Central memory CD4-positive, alpha-beta T cell (primary cell): ENCODE measurements around the gene PISD.

Experiments
- DNase-seq: peaks from one replicate; pipeline ENCODE4 v3.0.0; 2022

The PISD gene

DNA sequence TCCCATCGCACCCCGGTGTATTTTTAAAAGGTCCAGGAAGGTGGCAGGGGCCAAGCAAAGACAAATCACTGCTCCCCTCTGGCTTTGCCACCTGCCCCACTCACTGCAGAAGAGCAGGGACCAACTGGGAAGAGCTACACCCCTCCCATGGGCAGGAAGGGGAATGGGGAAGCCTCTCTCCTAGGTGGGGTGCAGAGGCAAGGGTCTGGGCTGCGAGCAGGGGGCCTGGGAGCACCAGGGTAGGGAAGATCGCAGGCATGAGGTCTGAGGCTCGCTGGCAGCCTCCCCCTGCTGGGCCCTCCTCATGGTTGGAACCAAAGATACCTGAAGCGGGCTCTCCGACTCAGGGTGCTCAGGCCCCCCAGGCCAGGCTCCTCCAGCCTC is 36.8 kb downstream of the PISD start:
- DNase-seq: no peak

DNA sequence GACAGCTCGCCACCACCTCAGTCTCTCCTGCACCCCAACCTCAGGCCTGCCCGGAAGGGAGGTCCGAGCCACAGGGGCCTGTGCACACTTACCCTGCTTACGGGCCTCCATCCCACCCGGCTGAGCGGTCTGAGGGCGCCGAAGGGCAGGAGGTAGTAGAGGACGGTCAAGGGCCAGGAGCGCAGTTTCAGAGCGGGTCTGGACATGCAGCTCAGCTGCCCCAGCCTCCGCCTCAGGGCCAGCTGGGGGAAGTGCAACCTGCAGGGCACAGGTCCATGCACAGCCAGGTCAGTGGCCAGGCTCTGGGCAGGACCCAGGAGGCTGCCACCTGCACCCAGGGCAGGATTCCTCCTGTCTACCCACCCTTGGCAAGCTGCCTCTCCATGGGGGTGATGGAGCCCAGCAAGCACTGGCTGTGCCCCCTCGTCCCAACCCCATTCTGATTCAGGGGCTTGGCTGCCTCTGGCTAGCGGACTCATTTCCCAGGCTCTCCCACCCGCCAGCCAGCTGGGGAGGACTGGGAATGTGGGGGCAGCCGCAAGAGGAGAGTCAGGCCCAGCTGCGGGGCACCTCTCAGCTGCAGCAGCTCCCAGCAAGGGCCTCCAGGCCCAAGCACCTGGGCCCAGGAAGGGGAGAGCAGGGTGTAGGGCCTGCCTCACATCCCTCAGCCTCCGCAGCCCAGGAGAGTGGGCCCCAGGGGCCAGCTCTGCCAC is 38.3 kb downstream of the PISD start:
- no peak for DNase-seq

- DNase-seq: no peak
Measured at GRCh38 chr22:31622980-31623379, 39.0 kb downstream of the PISD start.

DNA sequence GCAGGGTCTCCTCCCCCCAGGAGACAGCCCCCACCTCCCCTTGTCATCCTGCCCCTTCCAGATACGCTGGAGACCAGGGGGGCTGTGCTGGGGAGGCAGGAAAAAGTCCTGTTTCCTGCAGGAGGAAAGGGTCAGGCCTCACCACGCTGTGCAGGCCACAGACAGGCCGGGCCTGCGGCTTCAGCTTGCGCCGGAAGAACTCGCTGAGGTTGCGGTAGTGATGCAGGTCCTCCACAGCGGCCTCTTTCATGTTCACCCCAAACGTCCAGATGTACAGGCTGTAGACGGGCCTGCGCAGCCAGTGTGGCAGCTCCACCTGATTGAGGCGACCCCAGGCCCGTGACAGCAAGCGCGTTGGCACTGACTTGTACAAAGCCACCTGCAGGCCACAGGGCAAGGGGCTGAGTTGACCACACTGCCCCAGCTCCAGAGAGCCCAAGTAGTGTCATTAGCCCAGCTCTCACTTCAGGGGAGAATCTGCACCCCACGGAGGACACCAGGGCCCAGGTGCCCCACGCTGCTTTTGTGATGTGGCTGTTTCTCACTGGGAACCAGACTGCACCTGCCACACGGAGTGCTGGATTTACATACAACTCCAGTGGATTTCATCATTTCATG is 40.4 kb downstream of the PISD start:
- DNase-seq: no peak

GRCh38 chr22:31620756-31621480 is 41.1 kb downstream of the PISD start:
- DNase-seq: no peak

DNA sequence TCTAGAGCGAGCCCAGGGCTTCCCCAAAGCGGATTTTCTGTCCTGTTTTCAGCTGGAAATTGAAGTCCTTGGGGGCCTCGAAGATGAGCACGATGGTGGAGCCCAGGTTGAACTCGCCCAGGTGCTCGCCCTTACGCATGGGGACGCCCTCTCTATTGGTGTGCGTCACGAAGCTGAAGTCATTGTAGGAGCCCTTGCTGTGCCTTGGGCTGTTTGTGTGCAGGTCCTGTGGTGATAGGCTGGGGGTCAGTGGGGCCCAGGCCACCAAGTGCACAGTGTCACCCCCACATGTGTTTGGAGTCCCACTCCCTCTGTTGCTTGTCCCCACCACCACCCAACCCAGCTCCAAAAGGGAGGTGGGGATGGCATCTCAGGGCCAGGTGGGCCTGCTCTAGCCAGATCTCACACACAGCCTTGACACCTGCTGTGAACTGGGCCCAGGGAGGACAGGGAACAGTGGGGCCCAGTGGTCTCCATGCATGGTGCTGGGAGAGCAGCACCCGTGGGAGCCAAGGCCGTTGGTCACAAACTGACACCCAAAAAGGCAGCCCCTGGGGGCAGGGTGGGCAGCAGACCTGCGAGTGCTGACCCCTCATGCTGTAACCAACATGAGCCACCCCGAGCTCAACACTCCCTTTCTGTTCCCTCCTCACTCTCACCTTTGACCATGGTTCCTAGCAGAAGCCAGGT is 42.3 kb downstream of the PISD start:
- DNase-seq: no peak

DNA sequence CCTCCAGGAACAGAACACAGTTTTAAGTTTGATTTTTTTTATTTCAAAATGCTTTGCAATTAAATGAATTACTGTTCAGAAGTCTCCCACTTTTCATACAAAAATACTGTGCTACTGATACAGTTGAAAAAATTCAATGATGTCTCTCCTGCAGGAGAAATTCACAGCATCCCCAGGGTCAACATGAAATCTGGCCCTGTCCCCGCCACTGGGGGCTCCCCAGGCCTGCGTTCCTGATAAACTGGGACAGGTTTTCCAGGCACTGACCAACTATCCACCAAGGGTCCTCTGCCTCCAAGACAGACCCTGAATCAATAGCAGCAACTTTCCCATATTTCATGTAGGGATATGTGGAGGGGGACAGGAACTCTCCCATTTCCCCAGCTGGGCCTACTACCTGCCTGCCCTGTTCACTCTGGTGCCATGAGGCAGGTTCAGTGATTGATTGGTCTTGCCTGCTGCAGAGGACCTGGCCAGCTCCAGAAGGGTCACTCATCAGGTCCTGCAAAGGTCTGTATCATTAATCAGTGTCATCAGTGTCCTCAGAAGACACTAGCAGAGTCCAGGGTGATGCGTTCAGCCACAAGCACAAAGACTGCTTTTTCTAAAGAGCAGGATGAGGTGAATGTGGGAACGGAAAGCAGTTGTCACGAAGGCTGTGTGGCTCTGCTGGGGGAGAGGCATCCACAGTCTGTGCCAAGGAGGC is 43.4 kb downstream of the PISD start:
- no peak for DNase-seq

DNA sequence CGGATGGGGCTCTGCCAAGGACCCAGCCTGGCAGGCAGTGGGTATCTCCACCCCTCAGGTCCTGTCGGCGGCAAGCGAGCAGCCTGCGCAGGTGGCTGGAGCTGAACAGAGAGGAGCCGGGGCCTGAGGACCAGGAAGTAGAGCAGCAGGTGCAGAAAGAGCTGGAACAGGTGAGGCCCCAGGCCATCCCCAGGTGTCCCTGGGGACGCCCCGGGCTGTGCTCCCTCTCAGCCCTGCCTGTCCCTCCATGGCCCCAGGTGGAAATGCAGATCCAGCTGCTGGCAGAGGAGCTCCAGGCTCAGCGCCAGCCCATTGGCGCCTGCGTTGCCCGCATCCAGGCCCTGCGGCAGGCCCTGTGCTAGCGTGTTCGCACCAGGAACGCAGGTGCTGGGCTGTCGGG is 44.0 kb downstream of the PISD start:
- no peak for DNase-seq

- DNase-seq: no peak
Measured at GRCh38 chr22:31616315-31616980, 45.6 kb downstream of the PISD start.

DNA sequence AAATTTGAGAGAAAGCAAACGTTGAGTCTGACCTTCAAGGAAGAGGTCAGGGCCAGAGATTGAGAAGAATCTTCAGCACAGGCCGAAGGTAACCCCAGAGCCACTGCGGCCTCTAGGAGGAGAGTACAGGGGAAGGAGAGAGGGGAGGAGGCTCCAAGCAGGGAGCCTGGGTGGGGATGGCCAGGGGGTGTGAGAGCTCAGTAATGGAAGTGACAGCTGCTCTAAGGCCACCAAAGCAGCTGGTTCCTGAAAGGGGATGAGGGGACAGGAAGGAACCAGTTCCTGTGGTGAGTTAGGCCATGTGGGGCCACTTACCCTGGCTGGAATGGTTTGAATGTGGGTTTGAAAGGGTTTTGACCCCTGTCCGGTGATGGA is 46.1 kb downstream of the PISD start:
- no peak for DNase-seq

- DNase-seq: no peak
Measured at GRCh38 chr22:31615491-31615860, 46.5 kb downstream of the PISD start.

GRCh38 chr22:31614781-31615490 is 47.1 kb downstream of the PISD start:
- no peak for DNase-seq

- no peak for DNase-seq
Measured at GRCh38 chr22:31613904-31614296, 48.1 kb downstream of the PISD start.

DNA sequence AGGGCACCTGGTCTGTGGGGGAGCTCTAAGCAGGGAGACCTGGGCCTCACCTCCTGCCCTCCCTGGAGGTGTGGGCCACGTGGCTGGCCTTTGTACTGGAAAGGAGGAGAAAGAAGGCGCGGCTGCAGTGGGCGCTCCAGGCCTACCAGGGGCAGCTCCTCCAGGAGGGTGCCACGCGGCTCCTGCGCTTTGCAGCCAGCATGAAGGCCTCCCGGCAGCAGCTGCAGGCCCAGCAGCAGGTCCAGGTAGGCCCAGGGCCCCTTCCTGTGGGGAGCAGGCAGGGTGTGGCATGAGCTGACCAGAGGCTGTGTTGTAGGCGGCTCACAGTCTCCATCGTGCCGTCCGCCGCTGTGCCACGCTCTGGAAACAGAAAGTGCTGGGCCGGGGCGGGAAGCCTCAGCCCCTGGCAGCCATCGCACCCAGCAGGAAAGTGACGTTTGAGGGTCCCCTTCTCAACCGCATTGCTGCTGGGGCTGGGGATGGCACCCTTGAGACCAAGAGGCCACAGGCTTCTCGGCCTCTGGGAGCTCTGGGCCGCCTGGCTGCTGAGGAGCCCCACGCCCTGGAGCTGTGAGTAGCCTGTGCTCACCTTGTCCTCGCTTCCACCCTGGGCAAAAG is 48.6 kb downstream of the PISD start:
- DNase-seq: no peak

GRCh38 chr22:31612891-31613285 is 49.1 kb downstream of the PISD start:
- no peak for DNase-seq

DNA sequence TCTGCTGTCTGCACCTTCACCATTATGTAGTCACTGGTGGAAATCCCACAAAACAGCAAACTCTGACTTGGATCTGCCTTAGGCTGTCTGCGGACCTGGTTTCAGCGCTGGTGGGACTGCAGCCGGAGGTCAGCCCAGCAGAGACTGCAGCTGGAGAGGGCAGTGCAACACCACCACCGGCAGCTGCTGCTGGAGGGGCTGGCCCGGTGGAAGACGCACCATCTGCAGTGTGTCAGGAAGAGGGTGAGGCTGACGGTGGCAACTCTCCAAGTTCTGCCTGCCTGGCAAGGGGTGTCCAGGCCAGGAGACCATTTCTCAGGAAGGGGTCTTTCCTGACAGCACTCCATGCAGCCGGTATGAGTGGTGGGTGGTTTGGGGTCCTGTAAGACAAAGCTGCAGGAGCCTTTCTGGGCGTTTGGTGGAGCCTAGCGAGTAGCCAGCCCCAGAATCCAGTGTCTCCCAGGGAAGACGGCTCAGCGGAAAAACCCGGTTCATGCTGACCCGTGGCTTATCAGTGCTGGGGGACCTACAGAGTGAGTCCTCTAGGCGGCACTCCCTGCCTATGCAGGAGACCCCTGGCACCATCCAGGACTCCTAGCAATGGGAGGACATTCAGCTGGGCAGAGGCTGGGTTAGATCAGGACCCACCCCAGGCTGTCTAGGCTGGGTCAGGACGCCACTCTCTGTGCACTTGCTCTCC is 50.8 kb downstream of the PISD start:
- no peak for DNase-seq

DNA sequence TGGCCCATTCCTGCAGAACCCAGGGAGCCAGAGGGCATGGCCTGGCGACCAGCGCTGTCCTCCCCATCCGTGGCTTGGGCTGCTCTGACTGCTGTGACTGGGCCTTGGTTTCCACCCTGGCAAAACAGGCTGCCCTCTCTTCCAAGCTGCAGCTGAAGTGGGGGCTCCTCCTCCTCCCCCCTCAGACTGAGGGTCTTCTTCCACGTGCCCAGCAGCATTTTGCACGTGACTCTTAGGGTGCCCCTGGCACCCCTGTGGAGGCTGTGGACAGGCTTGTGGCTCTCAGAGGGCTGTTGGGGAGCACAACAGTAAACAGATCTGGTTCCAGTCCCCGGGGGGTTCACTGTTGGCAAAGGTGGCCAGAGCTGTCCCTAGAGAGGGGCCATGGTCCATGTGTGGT is 51.4 kb downstream of the PISD start:
- no peak for DNase-seq

DNA sequence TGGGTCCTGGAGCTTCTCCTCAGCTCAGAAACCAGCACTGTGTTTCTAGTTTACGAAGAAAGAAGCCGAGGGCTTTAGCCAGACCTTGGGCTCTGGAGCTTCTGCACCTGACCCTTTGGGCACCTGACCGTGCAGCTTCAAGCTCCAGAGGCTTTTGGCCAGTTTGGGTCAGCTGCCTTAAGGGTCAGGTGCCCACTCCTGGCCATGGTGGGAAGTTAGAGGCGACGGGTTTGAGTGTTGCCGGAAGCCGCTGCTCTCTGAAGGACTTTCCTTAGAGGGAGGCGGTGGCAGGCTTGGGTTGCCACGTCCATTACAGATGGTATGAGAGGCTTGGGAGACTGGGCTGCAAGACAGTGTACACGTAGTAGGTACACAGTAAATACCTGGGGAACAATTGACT is 52.3 kb downstream of the PISD start:
- DNase-seq: no peak

DNA sequence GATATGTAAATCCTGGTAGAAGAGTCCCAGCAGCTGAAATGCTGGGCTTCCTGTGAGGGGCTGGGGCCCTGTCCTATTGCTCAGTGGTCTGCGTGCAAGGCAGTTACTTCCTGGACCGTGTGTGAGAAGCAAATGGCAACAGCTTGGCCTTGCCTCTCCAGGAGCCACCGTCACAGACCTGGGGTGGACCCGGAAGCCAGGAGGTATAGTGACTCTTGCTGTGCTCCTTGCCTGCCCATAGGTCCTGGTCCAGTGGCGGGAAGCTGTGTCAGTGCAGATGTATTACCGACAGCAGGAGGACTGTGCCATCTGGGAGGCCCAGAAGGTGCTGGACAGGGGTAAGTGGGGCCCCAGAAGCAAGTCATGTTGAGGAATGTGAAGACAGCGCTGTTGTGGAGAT is 54.3 kb downstream of the PISD start:
- no peak for DNase-seq

DNA sequence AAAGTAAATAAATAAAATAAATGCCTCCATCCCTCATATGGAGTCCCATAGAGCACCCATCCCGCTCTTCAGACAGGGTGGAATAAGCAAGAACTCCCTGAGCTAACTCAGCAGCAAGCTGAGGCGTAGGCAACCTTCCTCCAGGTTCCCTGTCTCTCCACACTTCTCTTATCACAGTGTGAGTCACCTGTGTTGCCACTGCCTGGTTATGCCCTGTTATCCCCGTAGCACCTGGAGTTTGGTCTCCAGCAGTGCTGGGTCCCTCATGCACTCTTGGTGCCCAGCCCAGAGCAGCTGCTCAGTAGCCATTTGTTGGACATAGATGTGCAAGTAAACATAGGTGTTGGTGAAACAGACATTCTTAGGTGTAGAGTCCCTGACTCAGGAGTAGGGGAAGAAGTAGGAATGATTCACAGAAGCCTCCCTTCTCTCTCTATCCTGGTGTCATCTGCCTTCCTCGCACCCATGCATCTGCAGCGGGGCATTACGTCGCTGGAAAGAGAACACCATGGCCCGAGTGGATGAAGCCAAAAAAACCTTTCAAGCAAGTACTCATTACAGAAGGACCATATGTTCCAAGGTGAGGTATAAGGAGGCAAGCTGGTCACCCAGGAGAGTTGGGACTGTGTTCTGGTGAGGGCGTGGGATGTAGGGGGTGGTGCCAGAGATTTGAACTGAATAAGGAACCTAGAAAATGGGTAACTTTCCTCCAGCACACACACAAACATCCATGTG is 56.0 kb downstream of the PISD start:
- DNase-seq: no peak
